ENCODE results near the gene NAV1.
"Not testable (repeated sequence)": the region's sequence is repeated elsewhere in the genome, so short reads cannot be mapped to it uniquely, and the experiment has no call there.

The NAV1 gene

GRCh38 chr1:201566529-201566823 lies 27.5 kb downstream of the NAV1 start:
- DNase-seq (ENCODE audit: low spot score), result no peak

- no peak for DNase-seq (ENCODE audit: low spot score)
These were observed 28.2 kb downstream of the NAV1 start for GRCh38 chr1:201566933-201567801.

- DNase-seq (ENCODE audit: low spot score), result no peak
These were observed 29.3 kb downstream of the NAV1 start for GRCh38 chr1:201568265-201568664.

GRCh38 chr1:201568859-201569294 lies 29.9 kb downstream of the NAV1 start:
- no peak for DNase-seq (ENCODE audit: low spot score)

- no peak for DNase-seq (ENCODE audit: low spot score)
These were observed 31.4 kb downstream of the NAV1 start for GRCh38 chr1:201570181-201570885.

GRCh38 chr1:201570886-201571624 lies 32.1 kb downstream of the NAV1 start:
- no peak for DNase-seq (ENCODE audit: low spot score)

- no peak for DNase-seq (ENCODE audit: low spot score)
These were observed 34.1 kb downstream of the NAV1 start for GRCh38 chr1:201573030-201573429.

- DNase-seq (ENCODE audit: low spot score), result no peak
These were observed 35.0 kb downstream of the NAV1 start for GRCh38 chr1:201573923-201574322.

GRCh38 chr1:201575912-201576311 lies 37.0 kb downstream of the NAV1 start:
- no peak for DNase-seq (ENCODE audit: low spot score)

- no peak for DNase-seq (ENCODE audit: low spot score)
These were observed 38.0 kb downstream of the NAV1 start for GRCh38 chr1:201576914-201577313.

GRCh38 chr1:201578008-201578888 lies 39.3 kb downstream of the NAV1 start:
- DNase-seq (ENCODE audit: low spot score), result no peak

- not testable (repeated sequence) for DNase-seq (ENCODE audit: low spot score)
These were observed 42.4 kb downstream of the NAV1 start for GRCh38 chr1:201581371-201581770.

GRCh38 chr1:201582705-201583442 lies 43.9 kb downstream of the NAV1 start:
- no peak for DNase-seq (ENCODE audit: low spot score)

GRCh38 chr1:201583663-201584062 lies 44.7 kb downstream of the NAV1 start:
- DNase-seq (ENCODE audit: low spot score), result no peak

GRCh38 chr1:201584471-201585092 lies 45.7 kb downstream of the NAV1 start:
- DNase-seq (ENCODE audit: low spot score), result no peak

GRCh38 chr1:201585093-201585483 lies 46.2 kb downstream of the NAV1 start:
- DNase-seq (ENCODE audit: low spot score), result no peak

GRCh38 chr1:201585901-201586300 lies 47.0 kb downstream of the NAV1 start:
- no peak for DNase-seq (ENCODE audit: low spot score)

GRCh38 chr1:201586806-201587205 lies 47.9 kb downstream of the NAV1 start:
- no peak for DNase-seq (ENCODE audit: low spot score)

GRCh38 chr1:201587729-201588128 lies 48.8 kb downstream of the NAV1 start:
- DNase-seq (ENCODE audit: low spot score), result no peak

Measured in CD4-positive, alpha-beta T cell treated with Interleukin-6 at 100 ng/mL for 8 hours (primary cell).